SU-DHL-6 (cell line): ENCODE results near the gene CERS1.

Source experiments
- H2AFZ ChIP-seq: fragments of 200-600 bp; sonication (generic); 2 replicates; pipeline ENCODE4 v1.6.1; 2014; ENCODE audit warnings: low read depth, mild to moderate bottlenecking, moderate library complexity, mixed read lengths, antibody characterized with exemption, low read length; ENCODE audit not compliant: severe bottlenecking
- H3F3A ChIP-seq: fragments of 200-600 bp; shearing (Covaris generic); 2 replicates; pipeline ENCODE4 v1.6.0; 2016; ENCODE audit warnings: antibody characterized with exemption, mild to moderate bottlenecking; ENCODE audit not compliant: insufficient read depth
- H3K27ac ChIP-seq: fragments of 200-600 bp; sonication (generic); 2 replicates; pipeline ENCODE4 v1.5.1; 2016; ENCODE audit warnings: low read depth, mild to moderate bottlenecking, low read length, moderate library complexity, mixed read lengths
- H3K27me3 ChIP-seq: fragments of 200-600 bp; sonication (generic), shearing (Covaris generic); 2 replicates; pipeline ENCODE4 v1.6.0; 2014; ENCODE audit warnings: mild to moderate bottlenecking, low read length
- H3K36me3 ChIP-seq: fragments of 200-600 bp; sonication (generic); 2 replicates; pipeline ENCODE4 v1.6.1; 2014; ENCODE audit warnings: mild to moderate bottlenecking, low read length, mixed read lengths
- H3K4me2 ChIP-seq: fragments of 300-600, 200-600 bp; shearing (Covaris generic), sonication (generic); 2 replicates; pipeline ENCODE4 v1.6.0; 2014; ENCODE audit warnings: low read length, low read depth, mild to moderate bottlenecking; ENCODE audit not compliant: poor library complexity, severe bottlenecking
- H3K4me3 ChIP-seq: fragments of 200-600 bp; sonication (generic); 2 replicates; pipeline ENCODE4 v1.5.1; 2014; ENCODE audit warnings: antibody characterized with exemption, low read length, mild to moderate bottlenecking, mixed read lengths; ENCODE audit not compliant: insufficient read depth, poor library complexity, severe bottlenecking
- H3K79me2 ChIP-seq: fragments of 200-600 bp; sonication (generic); 2 replicates; pipeline ENCODE4 v1.6.1; 2014; ENCODE audit warnings: mild to moderate bottlenecking, low read length, moderate library complexity; ENCODE audit not compliant: insufficient read depth
- H3K9ac ChIP-seq: fragments of 200-600 bp; sonication (generic); 2 replicates; pipeline ENCODE4 v1.7.0; 2014; ENCODE audit warnings: mild to moderate bottlenecking, low read length
- H3K9me2 ChIP-seq: fragments of 200-600 bp; sonication (generic); replicated peaks from 2 replicates; pipeline ENCODE4 v1.6.1; 2014; ENCODE audit warnings: low read length; ENCODE audit not compliant: insufficient read depth
- H3K9me3 ChIP-seq: fragments of 200-600 bp; sonication (generic); 2 replicates; pipeline ENCODE4 v1.6.1; 2014; ENCODE audit warnings: low read length, mixed read lengths; ENCODE audit not compliant: insufficient read depth
- H4K20me1 ChIP-seq: fragments of 200-600 bp; sonication (generic); 2 replicates; pipeline ENCODE4 v1.6.1; 2014; ENCODE audit warnings: low read depth, mild to moderate bottlenecking, antibody characterized with exemption, low read length, moderate library complexity, mixed read lengths
- EZH2phosphoT487 ChIP-seq: fragments of 200-600 bp; sonication (generic), shearing (Covaris generic); conservative IDR thresholded peaks from 2 replicates; pipeline ENCODE4 v1.6.1; 2018; ENCODE audit warnings: mild to moderate bottlenecking, antibody characterized with exemption, low read length, moderate library complexity, mixed read lengths
- TF ChIP-seq, protein P1 (sequence below): fragments of 200-600 bp; sonication (generic); IDR thresholded peaks from one replicate; pipeline ENCODE4 v1.5.1; 2017; ENCODE audit warnings: antibody characterized with exemption, mild to moderate bottlenecking, low read length, moderate library complexity; ENCODE audit not compliant: insufficient read depth, poor library complexity, severe bottlenecking

The CERS1 gene

DNA sequence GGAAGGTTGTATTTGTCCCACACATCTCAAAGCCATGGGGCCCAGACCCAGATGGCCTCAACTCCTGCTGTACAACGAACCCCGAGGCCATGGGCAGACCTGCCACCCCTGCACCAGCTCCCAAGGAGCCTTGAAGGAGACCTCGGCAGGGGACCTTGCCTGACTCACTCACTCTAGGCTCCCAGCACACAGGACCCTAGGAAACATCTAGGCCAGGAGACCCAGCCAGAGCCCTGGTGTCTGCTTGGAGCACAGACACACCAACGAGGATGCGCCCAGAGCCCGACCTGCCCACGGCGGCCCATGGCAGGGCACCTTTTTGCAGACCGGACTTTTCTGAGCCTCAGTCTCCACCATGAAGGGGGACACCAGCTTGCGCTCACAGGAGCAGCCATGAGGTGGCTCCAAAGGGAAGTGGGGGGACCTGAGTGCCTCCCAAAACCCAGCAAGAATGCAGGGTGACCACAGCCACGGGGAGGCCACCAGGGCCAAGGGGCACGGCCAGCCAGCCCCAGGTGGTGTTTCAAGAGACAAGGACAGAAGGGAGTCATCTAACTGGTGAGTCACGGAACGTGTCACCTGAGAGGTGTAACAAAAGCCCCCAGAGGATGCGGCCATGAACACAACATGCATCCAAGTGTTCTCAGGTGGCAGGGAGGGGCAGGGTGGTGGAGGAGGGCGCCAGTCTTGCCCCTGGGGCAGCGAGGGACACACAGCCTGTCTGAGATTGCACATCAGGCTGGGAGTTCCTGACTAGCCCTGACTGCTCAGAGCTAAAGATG lies 4.9 kb upstream of the CERS1 start:
- Histone ChIP-seq H3K27ac (no peak overlapping the region), H3F3A (no peaks in the 10 kb centered on the region), H4K20me1 (no peaks in the 10 kb centered on the region), H3K27me3 (no peaks in the 10 kb centered on the region), H3K4me3 (no peak overlapping the region), H3K9ac (no peak overlapping the region), H3K9me2 (no peaks in the 10 kb centered on the region), H3K79me2 (no peaks in the 10 kb centered on the region), H3K36me3 (no peaks in the 10 kb centered on the region), H3K9me3 (no peaks in the 10 kb centered on the region), H2AFZ (no peak overlapping the region), H3K4me2 (no peak overlapping the region)
- TF ChIP-seq, protein P1, sequence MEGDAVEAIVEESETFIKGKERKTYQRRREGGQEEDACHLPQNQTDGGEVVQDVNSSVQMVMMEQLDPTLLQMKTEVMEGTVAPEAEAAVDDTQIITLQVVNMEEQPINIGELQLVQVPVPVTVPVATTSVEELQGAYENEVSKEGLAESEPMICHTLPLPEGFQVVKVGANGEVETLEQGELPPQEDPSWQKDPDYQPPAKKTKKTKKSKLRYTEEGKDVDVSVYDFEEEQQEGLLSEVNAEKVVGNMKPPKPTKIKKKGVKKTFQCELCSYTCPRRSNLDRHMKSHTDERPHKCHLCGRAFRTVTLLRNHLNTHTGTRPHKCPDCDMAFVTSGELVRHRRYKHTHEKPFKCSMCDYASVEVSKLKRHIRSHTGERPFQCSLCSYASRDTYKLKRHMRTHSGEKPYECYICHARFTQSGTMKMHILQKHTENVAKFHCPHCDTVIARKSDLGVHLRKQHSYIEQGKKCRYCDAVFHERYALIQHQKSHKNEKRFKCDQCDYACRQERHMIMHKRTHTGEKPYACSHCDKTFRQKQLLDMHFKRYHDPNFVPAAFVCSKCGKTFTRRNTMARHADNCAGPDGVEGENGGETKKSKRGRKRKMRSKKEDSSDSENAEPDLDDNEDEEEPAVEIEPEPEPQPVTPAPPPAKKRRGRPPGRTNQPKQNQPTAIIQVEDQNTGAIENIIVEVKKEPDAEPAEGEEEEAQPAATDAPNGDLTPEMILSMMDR: no peak
- no peak for TF ChIP-seq EZH2phosphoT487

- TF ChIP-seq, protein P1: no peak
- no peaks in the 10 kb centered on the region for H3K36me3 ChIP-seq
Measured at GRCh38 chr19:18899624-18900560, 3.9 kb upstream of the CERS1 start.

DNA sequence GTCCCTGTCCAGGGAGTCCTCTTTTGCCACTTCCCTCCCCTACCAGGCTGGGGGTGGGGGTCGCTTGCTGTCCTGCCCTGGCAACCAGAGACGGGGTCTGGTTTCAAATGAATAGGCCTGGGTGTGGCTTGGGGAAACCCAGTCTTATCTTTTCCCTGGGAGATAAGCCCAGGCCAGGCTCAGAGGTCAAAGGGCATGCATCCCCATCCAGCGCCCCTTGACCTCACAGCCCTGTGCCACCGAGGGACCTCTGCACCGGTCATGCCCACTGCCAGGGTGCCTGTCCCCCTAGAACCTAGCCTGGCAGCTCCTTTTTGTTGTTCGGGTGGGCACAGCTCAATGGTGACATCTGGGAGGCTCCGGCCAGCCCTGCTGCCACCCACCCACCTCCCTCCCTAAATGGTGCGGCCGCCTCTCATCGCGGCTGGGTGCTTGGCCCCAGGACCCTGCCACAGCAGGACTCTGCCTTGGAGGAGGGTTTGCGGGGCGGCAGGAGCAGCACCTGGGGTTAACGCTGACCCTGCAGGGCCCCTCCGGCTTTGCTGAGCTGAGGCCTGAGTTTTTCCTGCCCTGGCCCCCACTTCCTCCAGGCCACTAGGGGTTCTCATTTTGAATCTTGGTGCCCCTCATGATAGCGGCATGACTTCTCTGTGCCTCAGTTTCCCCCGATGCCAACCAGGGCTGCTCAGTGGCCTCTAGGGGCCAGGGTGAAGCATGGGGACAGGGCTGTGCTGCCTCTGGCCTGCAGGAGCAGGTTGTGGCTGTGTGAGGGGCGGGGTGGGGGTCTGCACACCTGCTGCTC lies 2.9 kb upstream of the CERS1 start:
- no peaks in the 10 kb centered on the region for H3K27me3 ChIP-seq
- H3F3A ChIP-seq: no peaks in the 10 kb centered on the region
- H4K20me1 ChIP-seq: no peaks in the 10 kb centered on the region
- H3K9me3 ChIP-seq: no peaks in the 10 kb centered on the region
- no peak overlapping the region for H3K9ac ChIP-seq
- no peak overlapping the region for H2AFZ ChIP-seq
- no peaks in the 10 kb centered on the region for H3K9me2 ChIP-seq
- TF ChIP-seq, protein P1: no peak
- no peak for TF ChIP-seq EZH2phosphoT487
- H3K4me3 ChIP-seq: no peak overlapping the region
- H3K27ac ChIP-seq: no peak overlapping the region
- no peaks in the 10 kb centered on the region for H3K36me3 ChIP-seq
- no peaks in the 10 kb centered on the region for H3K79me2 ChIP-seq
- H3K4me2 ChIP-seq: no peak overlapping the region

More at GRCh38 chr19:18899624-18900560, 3.9 kb upstream of the CERS1 start:
- Histone ChIP-seq H3K79me2 (no peaks in the 10 kb centered on the region), H3F3A (no peaks in the 10 kb centered on the region), H3K27ac (no peak overlapping the region), H3K9me2 (no peaks in the 10 kb centered on the region), H3K4me2 (no peak overlapping the region), H3K4me3 (no peak overlapping the region), H3K27me3 (no peaks in the 10 kb centered on the region), H4K20me1 (no peaks in the 10 kb centered on the region), H3K9me3 (no peaks in the 10 kb centered on the region), H2AFZ (no peak overlapping the region), H3K9ac (no peak overlapping the region)
